Measurements from ENCODE around the gene HSPA12B. TPM values are rescaled to one million over a fixed set of nuclear protein-coding genes. Genes with fewer than 3 reads are reported as not detected.

Gene HSPA12B
- total and polyA plus RNA-seq, 2 experiments from 2014 or later, result 2.5 to 3.4 TPM

GRCh38 chr20:3735768-3736167 is 3.3 kb downstream of the HSPA12B start:
- H3K27me3 ChIP-seq, result peaks cover 3% of the 10 kb centered on the region
- no peaks in the 10 kb centered on the region for H3K9me2 ChIP-seq (replicated peaks; ENCODE audit: insufficient read depth)
- H3K79me2 ChIP-seq, result no peaks in the 10 kb centered on the region
- DNase-seq (ENCODE audit: low spot score), result peak; percentile 3
- no peaks in the 10 kb centered on the region for H4K20me1 ChIP-seq (ENCODE audit: insufficient read depth, poor library complexity, severe bottlenecking)
- H3K9me3 ChIP-seq (ENCODE audit: low read depth), result no peaks in the 10 kb centered on the region
- no peak overlapping the region for H2AFZ ChIP-seq
- WGBS (ENCODE audit: low lambda C conversion rate, missing lambda C conversion rate), result 53% methylated on average over 4 of the region's 4 CpGs
- no peak overlapping the region for H3K27ac ChIP-seq
- H3K36me3 ChIP-seq (replicated peaks; ENCODE audit: insufficient read depth, low read depth), result no peaks in the 10 kb centered on the region
- no peak overlapping the region for H3K4me2 ChIP-seq
- no peak overlapping the region for H3K4me3 ChIP-seq
- no peak for TF ChIP-seq EZH2phosphoT487 (IDR thresholded peaks at IDR 0.05; ENCODE audit: low read depth, severe bottlenecking, unreplicated experiment)
- no peak for TF ChIP-seq EZH2 (IDR thresholded peaks at IDR 0.05; ENCODE audit: borderline replicate concordance)
- no peak for TF ChIP-seq CTCF (IDR thresholded peaks at IDR 0.05; ENCODE audit: poor library complexity)
- H3K4me1 ChIP-seq (ENCODE audit: insufficient read depth), result peaks cover 2% of the 10 kb centered on the region

GRCh38 chr20:3738111-3739053 is 5.9 kb downstream of the HSPA12B start:
- WGBS (ENCODE audit: low lambda C conversion rate, missing lambda C conversion rate), result 50% methylated on average over 11 of the region's 11 CpGs
- no peak overlapping the region for H2AFZ ChIP-seq
- no peaks in the 10 kb centered on the region for H3K27me3 ChIP-seq
- H4K20me1 ChIP-seq (ENCODE audit: insufficient read depth, poor library complexity, severe bottlenecking), result no peaks in the 10 kb centered on the region
- no peak overlapping the region for H3K4me2 ChIP-seq
- H3K4me1 ChIP-seq (ENCODE audit: insufficient read depth), result peaks cover 2% of the 10 kb centered on the region
- no peaks in the 10 kb centered on the region for H3K79me2 ChIP-seq
- H3K4me3 ChIP-seq, result no peak overlapping the region
- no peaks in the 10 kb centered on the region for H3K36me3 ChIP-seq (replicated peaks; ENCODE audit: insufficient read depth, low read depth)
- DNase-seq (ENCODE audit: low spot score), result peak; percentile 3
- no peak for TF ChIP-seq CTCF (IDR thresholded peaks at IDR 0.05; ENCODE audit: poor library complexity)
- TF ChIP-seq EZH2 (IDR thresholded peaks at IDR 0.05; ENCODE audit: borderline replicate concordance), result no peak
- no peak for TF ChIP-seq EZH2phosphoT487 (IDR thresholded peaks at IDR 0.05; ENCODE audit: low read depth, severe bottlenecking, unreplicated experiment)
- no peaks in the 10 kb centered on the region for H3K9me2 ChIP-seq (replicated peaks; ENCODE audit: insufficient read depth)
- no peak overlapping the region for H3K27ac ChIP-seq
- no peaks in the 10 kb centered on the region for H3K9me3 ChIP-seq (ENCODE audit: low read depth)

- peaks cover 4% of the 10 kb centered on the region for H3K27me3 ChIP-seq
- DNase-seq (ENCODE audit: low spot score), result peak; percentile 3
- no peaks in the 10 kb centered on the region for H3K9me2 ChIP-seq (replicated peaks; ENCODE audit: insufficient read depth)
- H3K9me3 ChIP-seq (ENCODE audit: low read depth), result no peaks in the 10 kb centered on the region
- 83% methylated on average over 19 of the region's 19 CpGs for WGBS (ENCODE audit: low lambda C conversion rate, missing lambda C conversion rate)
- H3K27ac ChIP-seq, result no peak overlapping the region
- TF ChIP-seq EZH2phosphoT487 (IDR thresholded peaks at IDR 0.05; ENCODE audit: low read depth, severe bottlenecking, unreplicated experiment) (no peak), CTCF (IDR thresholded peaks at IDR 0.05; ENCODE audit: poor library complexity) (no peak), EZH2 (IDR thresholded peaks at IDR 0.05; ENCODE audit: borderline replicate concordance) (no peak)
- no peak overlapping the region for H3K4me2 ChIP-seq
- no peak overlapping the region for H3K4me3 ChIP-seq
- no peaks in the 10 kb centered on the region for H3K4me1 ChIP-seq (ENCODE audit: insufficient read depth)
- H3K36me3 ChIP-seq (replicated peaks; ENCODE audit: insufficient read depth, low read depth), result no peaks in the 10 kb centered on the region
- no peaks in the 10 kb centered on the region for H3K79me2 ChIP-seq
- no peak overlapping the region for H2AFZ ChIP-seq
- no peaks in the 10 kb centered on the region for H4K20me1 ChIP-seq (ENCODE audit: insufficient read depth, poor library complexity, severe bottlenecking)
Measured at GRCh38 chr20:3739054-3739925, 6.8 kb downstream of the HSPA12B start.

All from hepatocyte (in vitro differentiated cells).